MM.1S (cell line): ENCODE measurements around the gene SPINK1.

Experiments
- DNase-seq: peaks from one replicate; pipeline ENCODE4 v3.0.0-alpha.2; 2015
- H2AFZ ChIP-seq: fragments of 300-600 bp; sonication (generic); 2 replicates; pipeline ENCODE4 v1.6.0; 2016; ENCODE audit warnings: antibody characterized with exemption, low read length
- H3F3A ChIP-seq: fragments of 300-600 bp; sonication (generic); 2 replicates; pipeline ENCODE4 v1.6.1; 2016; ENCODE audit warnings: mild to moderate bottlenecking, antibody characterized with exemption, low read length, moderate library complexity, mixed read lengths; ENCODE audit not compliant: insufficient read depth
- H3K27ac ChIP-seq: fragments of 300-600 bp; sonication (generic); 2 replicates; pipeline ENCODE4 v1.5.1; 2016; ENCODE audit warnings: mild to moderate bottlenecking, low read length
- H3K27me3 ChIP-seq: fragments of 300-600 bp; sonication (generic); replicated peaks from 2 replicates; pipeline ENCODE4 v1.6.0; 2016; ENCODE audit warnings: low read length; ENCODE audit not compliant: insufficient read depth
- H3K36me3 ChIP-seq: fragments of 300-600 bp; sonication (generic); replicated peaks from 2 replicates; pipeline ENCODE4 v1.6.1; 2016; ENCODE audit warnings: mild to moderate bottlenecking, low read length, mixed read lengths; ENCODE audit not compliant: insufficient read depth
- H3K4me1 ChIP-seq: fragments of 300-600 bp; sonication (generic); 2 replicates; pipeline ENCODE4 v1.6.1; 2016; ENCODE audit warnings: low read length, mixed read lengths
- H3K4me2 ChIP-seq: fragments of 300-600 bp; sonication (generic); 2 replicates; pipeline ENCODE4 v1.6.0; 2016; ENCODE audit warnings: low read depth, low read length
- H3K4me3 ChIP-seq: fragments of 300-600 bp; sonication (generic); 2 replicates; pipeline ENCODE4 v1.5.1; 2016; ENCODE audit warnings: low read length, mixed read lengths
- H3K79me2 ChIP-seq: fragments of 300-600 bp; sonication (generic); 2 replicates; pipeline ENCODE4 v1.6.1; 2016; ENCODE audit warnings: mixed run types, low read length, mixed read lengths
- H3K9ac ChIP-seq: fragments of 300-600 bp; sonication (generic); 2 replicates; pipeline ENCODE4 v1.6.1; 2016; ENCODE audit warnings: low read length, mixed read lengths
- H3K9me2 ChIP-seq: fragments of 300-600 bp; sonication (generic); replicated peaks from 2 replicates; pipeline ENCODE4 v1.6.1; 2016; ENCODE audit warnings: mild to moderate bottlenecking, low read length, mixed read lengths; ENCODE audit not compliant: insufficient read depth
- H3K9me3 ChIP-seq: fragments of 300-600 bp; sonication (generic); replicated peaks from 2 replicates; pipeline ENCODE4 v1.6.1; 2016; ENCODE audit warnings: mild to moderate bottlenecking, low read length, mixed read lengths; ENCODE audit not compliant: insufficient read depth
- H4K20me1 ChIP-seq: fragments of 300-600 bp; sonication (generic); 2 replicates; pipeline ENCODE4 v1.6.1; 2016; ENCODE audit warnings: mild to moderate bottlenecking, low read length, moderate library complexity, mixed read lengths; ENCODE audit not compliant: insufficient read depth
- CTCF ChIP-seq: fragments of 300-600 bp; sonication (generic); IDR thresholded peaks from 2 replicates; pipeline ENCODE4 v1.5.1; 2016; ENCODE audit warnings: antibody characterized with exemption, low read length, mixed read lengths
- EZH2 ChIP-seq: fragments of 300-600 bp; sonication (generic); optimal IDR thresholded peaks from 2 replicates; pipeline ENCODE3; 2017; ENCODE audit warnings: low read depth, mild to moderate bottlenecking, antibody characterized with exemption, low read length, mixed read lengths
- EZH2phosphoT487 ChIP-seq: fragments of 300-600 bp; sonication (generic); IDR thresholded peaks from 2 replicates; pipeline ENCODE4 v1.6.1; 2018; ENCODE audit warnings: antibody characterized with exemption, low read length

SPINK1 gene

GRCh38 chr5:147859962-147860640, 28.6 kb upstream of the SPINK1 start:
- Histone ChIP-seq H3K9me3 (no peaks in the 10 kb centered on the region), H3K27me3 (no peaks in the 10 kb centered on the region), H3F3A (no peaks in the 10 kb centered on the region), H3K4me3 (no peak overlapping the region), H4K20me1 (no peaks in the 10 kb centered on the region), H2AFZ (no peak overlapping the region), H3K4me2 (no peak overlapping the region), H3K9me2 (no peaks in the 10 kb centered on the region), H3K9ac (no peak overlapping the region), H3K79me2 (no peaks in the 10 kb centered on the region), H3K27ac (no peak overlapping the region), H3K36me3 (no peaks in the 10 kb centered on the region), H3K4me1 (peaks cover 9% of the 10 kb centered on the region)
- no peak for DNase-seq
- TF ChIP-seq CTCF (no peak), EZH2phosphoT487 (no peak), EZH2 (no peak)

DNA sequence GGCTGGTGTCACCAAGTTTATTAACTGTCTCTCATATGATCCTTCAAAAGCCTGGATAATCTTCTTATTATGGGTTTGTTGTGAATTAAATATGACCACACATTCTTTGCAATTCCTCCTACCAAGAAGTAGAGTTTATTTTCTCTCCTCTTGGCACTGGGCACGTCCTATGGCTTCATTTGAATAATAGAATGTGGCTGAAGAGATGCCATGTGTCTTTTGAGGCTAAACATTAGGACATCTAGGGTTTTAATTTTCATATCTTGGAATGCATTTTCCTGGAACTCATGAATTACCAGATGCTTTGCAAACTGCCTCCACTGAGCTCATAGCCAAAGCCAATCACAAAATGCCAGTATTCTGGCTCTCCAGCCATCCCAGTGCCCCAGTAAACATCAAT, 27.1 kb upstream of the SPINK1 start:
- Histone ChIP-seq H3K9me3 (no peaks in the 10 kb centered on the region), H3K79me2 (no peaks in the 10 kb centered on the region), H3K4me3 (no peak overlapping the region), H3F3A (no peaks in the 10 kb centered on the region), H3K9me2 (no peaks in the 10 kb centered on the region), H3K4me1 (peaks cover 16% of the 10 kb centered on the region), H3K4me2 (no peak overlapping the region), H3K27me3 (no peaks in the 10 kb centered on the region), H3K27ac (no peak overlapping the region), H2AFZ (no peak overlapping the region), H4K20me1 (no peaks in the 10 kb centered on the region), H3K36me3 (no peaks in the 10 kb centered on the region), H3K9ac (no peak overlapping the region)
- TF ChIP-seq EZH2 = no peak
- TF ChIP-seq EZH2phosphoT487 = no peak
- TF ChIP-seq CTCF = no peak
- no peak for DNase-seq

DNA sequence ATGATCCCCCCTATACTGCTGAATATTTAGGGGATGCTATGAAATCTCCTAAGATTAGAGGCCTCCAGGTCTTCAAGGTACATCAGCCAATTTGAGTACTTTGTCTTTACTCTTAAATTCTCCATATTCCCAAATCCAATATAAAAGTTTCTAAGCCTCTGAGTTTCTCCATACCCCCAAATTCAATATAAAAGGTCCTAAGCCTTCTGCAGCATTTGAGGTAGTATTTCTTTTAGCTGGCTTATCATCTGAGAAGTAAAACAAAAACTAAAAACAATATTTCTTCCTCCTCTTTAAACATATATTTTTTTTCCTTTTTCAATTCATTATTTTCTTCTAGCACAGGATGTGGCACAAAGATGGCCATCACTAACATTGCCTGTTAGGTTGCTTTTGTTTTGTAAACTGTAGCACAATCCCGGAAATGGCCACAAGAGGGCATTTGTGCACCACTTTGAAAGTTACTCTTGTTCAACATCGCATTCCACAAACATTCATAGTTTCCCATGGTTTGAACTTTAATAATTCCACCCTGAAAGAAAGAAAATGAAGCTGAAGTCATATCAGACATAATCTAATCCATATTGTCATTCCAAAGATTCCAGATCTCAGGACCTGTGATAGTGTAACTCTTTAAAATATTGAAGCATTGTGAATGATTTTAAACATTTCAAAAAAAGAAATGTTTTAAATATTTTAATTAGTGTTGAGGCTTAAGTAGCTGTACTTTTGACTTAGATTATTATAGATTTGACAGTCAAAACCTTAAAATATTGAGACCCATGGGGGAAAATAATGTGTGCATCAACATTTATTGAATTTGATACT, 26.0 kb upstream of the SPINK1 start:
- no peak overlapping the region for H3K9ac ChIP-seq
- no peaks in the 10 kb centered on the region for H3K36me3 ChIP-seq
- H3K79me2 ChIP-seq = no peaks in the 10 kb centered on the region
- H3K4me2 ChIP-seq = no peak overlapping the region
- H3K9me3 ChIP-seq = no peaks in the 10 kb centered on the region
- no peak overlapping the region for H3K27ac ChIP-seq
- H3K4me3 ChIP-seq = no peak overlapping the region
- no peaks in the 10 kb centered on the region for H3K9me2 ChIP-seq
- H2AFZ ChIP-seq = no peak overlapping the region
- TF ChIP-seq EZH2phosphoT487 (no peak), CTCF (peak; percentile 87)
- no peaks in the 10 kb centered on the region for H4K20me1 ChIP-seq
- H3K4me1 ChIP-seq = peaks cover 26% of the 10 kb centered on the region
- H3F3A ChIP-seq = no peaks in the 10 kb centered on the region
- no peaks in the 10 kb centered on the region for H3K27me3 ChIP-seq
- DNase-seq = peak; percentile 63
